GM18868 (cell line): ENCODE data around the gene ZBTB22.
"Not testable (repeated sequence)": the region's sequence is repeated elsewhere in the genome, so short reads cannot be mapped to it uniquely, and the experiment has no call there.

ENCODE experiments used
- ATAC-seq: cut with Tn5 transposase; IDR thresholded peaks from one replicate; pipeline ENCODE4 v1.9.1; 2021; ENCODE audit warnings: mild to moderate bottlenecking, moderate library complexity; ENCODE audit not compliant: unreplicated experiment

The ZBTB22 gene

GRCh38 chr6:33279971-33280511 lies 37.5 kb downstream of the ZBTB22 start:
- no peak for ATAC-seq

- no peak for ATAC-seq
Measured at GRCh38 chr6:33279257-33279695, 38.3 kb downstream of the ZBTB22 start.

DNA sequence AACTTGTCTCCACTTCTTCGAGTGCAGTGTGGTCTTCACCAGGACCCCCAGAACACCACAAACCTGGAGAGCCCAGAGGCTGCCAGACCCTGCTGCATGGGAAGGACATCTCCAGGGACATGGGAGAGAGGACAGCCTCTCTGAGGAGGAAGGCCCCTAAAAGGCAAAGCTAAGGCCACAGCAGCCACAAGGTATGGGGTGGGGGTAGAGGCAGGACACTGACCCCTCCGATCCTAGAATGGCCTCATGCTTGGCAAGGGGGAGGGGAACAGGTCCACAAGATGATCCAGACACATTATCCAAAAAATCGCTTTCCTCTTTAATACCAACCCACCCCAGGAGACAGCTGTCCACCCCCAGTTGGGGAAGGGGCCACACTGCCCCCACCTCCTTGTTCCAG lies 38.7 kb downstream of the ZBTB22 start:
- ATAC-seq, result no peak

- ATAC-seq, result no peak
Measured at GRCh38 chr6:33278392-33278741, 39.2 kb downstream of the ZBTB22 start.

DNA sequence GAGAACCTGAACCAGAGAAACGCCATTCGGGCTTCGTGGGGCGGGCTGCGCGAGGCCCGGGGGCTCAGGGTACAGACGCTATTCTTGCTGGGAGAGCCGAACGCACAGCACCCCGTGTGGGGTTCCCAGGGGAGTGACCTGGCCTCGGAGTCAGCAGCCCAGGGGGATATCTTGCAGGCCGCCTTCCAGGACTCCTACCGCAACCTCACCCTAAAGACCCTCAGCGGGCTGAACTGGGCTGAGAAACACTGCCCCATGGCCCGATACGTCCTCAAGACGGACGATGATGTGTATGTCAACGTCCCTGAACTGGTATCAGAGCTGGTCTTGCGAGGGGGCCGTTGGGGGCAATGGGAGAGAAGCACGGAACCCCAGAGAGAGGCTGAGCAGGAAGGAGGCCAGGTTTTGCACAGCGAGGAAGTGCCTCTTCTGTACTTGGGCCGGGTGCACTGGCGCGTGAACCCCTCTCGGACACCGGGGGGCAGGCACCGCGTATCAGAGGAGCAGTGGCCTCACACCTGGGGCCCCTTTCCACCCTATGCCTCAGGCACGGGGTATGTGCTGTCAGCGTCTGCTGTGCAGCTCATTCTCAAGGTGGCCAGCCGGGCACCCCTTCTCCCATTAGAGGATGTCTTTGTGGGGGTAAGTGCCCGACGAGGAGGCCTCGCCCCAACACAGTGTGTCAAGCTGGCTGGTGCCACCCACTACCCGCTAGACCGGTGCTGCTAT lies 39.7 kb downstream of the ZBTB22 start:
- ATAC-seq, result no peak

DNA sequence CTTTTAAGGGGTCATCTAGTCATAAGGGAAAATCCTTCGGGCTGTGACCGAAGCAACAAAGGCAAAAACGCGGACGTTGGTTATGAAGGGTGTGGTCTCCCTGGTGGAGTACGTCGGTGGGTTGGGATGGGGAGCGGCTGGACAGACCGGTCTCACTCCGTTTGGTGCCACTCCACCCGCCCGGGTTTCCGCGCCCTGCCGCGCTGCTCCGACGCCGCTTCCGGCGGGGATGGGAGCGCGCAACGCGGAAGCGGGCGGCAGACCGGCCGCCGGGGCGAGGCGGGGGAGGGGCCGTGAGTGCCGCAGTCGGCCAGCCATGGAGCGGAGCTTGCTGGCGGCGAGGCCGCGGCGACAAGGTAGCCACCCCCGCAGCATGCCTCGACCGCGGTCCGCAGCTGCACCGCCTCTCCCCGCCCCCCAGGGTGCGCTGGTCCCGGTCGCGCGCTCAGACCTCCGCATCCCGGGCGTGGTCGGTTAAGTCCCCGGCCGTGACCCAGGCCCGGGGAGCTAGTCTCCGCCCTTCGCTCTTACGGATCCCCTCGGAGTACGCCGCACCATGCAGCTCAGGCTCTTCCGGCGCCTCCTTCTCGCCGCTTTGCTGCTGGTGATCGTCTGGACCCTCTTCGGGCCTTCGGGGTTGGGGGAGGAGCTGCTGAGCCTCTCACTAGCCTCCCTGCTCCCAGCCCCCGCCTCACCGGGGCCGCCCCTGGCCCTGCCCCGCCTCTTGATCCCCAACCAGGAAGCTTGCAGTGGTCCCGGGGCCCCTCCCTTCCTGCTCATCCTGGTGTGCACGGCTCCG lies 40.5 kb downstream of the ZBTB22 start, which contains the start of gene B3GALT4:
Gene B3GALT4 (plus strand): TSS at position 260 of the 799 bp plus-strand sequence. CDS start 297 bp downstream, at position 557.
- peak; percentile 63 for ATAC-seq

- no peak for ATAC-seq
Measured at GRCh38 chr6:33276581-33276863, 41.0 kb downstream of the ZBTB22 start.

DNA sequence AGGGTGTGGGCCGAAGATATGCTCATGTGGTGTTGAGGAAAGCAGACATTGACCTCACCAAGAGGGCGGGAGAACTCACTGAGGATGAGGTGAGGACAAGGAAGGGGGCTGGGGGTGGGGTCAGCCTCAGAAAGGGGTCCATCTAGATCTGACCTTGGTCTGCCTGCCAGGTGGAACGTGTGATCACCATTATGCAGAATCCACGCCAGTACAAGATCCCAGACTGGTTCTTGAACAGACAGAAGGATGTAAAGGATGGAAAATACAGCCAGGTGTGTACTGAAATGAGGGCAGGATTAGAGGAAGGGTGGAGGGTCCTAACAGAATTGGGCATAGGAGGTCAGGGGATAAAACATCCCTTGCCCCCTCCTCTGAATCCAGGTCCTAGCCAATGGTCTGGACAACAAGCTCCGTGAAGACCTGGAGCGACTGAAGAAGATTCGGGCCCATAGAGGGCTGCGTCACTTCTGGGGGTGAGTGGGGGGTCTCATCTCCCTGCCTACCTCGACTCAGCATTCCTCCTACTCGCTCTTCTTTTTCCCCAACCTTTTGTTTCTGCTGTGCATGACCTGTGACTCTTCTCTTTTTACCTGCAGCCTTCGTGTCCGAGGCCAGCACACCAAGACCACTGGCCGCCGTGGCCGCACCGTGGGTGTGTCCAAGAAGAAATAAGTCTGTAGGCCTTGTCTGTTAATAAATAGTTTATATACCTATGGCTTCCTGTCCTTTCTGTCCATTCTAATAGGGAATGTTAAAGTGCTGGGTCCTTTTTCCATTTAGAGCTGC lies 41.6 kb downstream of the ZBTB22 start:
- ATAC-seq, result not testable (repeated sequence)

- no peak for ATAC-seq
Measured at GRCh38 chr6:33273924-33274902, 43.3 kb downstream of the ZBTB22 start.

GRCh38 chr6:33273129-33273923 lies 44.2 kb downstream of the ZBTB22 start:
- ATAC-seq, result no peak

- ATAC-seq, result no peak
Measured at GRCh38 chr6:33272275-33273128, 45.0 kb downstream of the ZBTB22 start.

DNA sequence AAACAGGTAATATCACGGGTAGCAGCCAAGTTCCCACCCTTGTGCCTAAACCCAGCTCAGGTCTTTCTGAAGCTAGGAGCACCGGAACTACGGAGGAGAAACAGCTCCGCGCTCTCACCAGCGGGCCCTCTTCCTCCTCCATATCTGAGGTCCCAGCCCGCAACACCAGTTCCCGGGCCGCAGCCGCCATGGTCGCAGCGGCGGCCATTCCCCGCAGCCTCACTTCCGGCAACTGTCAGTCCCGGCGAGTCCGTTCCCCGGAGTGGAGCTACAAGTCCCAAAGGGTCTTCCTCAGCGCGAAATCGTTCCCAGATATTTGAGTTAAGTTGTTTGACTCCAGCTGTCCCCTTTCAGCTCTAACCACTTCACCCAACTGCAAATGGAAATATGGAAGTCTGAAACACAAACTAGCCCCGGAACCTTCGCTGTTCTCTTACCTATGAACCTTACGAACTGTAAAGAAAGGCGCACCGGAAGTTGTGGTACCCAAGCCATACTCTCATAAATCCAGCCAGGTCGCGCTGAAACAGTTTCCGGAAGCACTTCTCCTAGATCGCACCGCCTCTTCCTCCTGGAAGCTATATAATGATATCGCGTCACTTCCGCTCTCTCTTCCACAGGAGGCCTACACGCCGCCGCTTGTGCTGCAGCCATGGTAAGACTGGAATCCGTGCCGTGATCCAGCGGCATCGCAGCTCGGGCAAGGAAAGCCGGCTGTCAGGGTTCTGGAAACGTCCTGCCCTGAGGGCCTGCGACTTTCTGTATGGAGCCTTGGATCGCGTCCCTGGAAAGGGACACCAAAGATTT lies 45.9 kb downstream of the ZBTB22 start, which contains the start of the genes RPS18 and VPS52:
Gene RPS18 (plus strand): TSS at position 608 of the 807 bp plus-strand sequence. CDS start 45 bp downstream, at position 653.
Gene VPS52 (minus strand): TSS at position 409 of the 807 bp plus-strand sequence. CDS start 201 bp downstream, at position 208.
- peak; percentile 85 for ATAC-seq

DNA sequence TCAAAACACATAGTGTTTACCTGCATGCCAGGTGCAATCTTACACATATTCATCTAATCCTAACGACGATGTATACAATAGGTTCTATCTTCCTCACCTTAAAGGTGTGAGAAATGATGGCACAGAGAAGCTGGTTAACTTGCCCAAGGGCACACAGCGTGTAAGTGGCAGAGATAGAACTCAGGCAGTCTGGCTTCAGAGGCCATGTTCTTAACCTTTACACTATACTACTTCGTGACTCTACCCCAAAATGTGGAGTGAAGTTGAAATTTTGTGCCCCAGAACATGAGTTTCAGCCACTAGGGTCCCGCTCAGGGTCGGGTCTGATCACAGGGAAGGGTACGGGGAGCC lies 46.5 kb downstream of the ZBTB22 start:
- ATAC-seq, result no peak
